UCSD-AML1 (cell line): ENCODE results near the gene C1orf35.
"Not testable (repeated sequence)": the region's sequence is repeated elsewhere in the genome, so short reads cannot be mapped to it uniquely, and the experiment has no call there.

ENCODE experiments used
- DNase-seq: peaks from one replicate; lab custom pipeline; 2025; ENCODE audit not compliant: unreplicated experiment; lab: John Stamatoyannopoulos, UW

C1orf35 gene

DNA sequence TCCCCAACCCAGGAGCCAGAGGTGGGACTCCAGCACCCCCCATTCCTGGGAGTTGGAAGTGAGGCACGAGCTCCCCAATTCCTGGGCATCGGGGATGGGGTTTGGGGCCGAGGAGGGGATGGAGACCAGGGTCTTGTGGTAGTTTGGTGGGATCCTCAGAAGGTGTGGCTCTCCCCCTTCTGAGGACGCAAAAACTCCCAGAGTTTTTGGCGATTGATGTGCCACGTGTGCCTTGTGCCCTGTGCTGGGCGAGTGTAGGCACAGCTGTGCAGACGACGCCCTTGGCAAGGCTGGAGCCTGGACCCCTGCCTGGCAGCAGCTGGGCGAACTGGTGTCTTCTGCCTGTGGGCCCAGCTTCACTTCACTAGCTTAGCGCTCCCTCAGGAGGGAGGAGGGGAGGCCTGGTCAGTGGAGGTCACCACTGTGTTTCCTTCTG, 39.6 kb upstream of the C1orf35 start:
- DNase-seq: no peak

DNA sequence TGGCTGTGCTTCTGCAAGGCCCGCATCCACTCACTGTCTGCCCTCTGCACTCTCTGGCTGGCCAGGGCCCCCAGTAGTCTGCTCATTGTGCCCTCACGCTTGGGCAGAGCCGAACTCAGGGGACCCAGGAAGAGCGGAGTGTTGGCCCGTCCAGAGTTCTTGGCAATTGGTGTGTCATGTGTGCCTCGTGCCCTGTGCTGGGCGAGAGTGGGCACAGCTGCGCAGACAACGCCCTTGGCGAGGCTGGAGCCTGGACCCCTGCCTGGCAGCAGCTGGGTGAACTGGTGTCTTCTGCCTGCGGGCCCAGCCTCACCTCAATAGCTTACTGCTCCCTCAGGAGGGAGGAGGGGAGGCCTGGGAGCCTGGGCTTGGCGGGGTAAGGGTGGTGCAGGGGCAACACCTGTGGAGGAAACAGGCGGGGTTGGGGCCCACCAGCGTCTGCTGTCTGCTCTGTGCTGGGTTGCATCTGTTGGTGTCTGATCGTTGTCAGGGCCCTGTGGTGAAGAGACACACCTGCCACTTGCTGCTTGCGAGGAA, 39.1 kb upstream of the C1orf35 start:
- DNase-seq: no peak

DNA sequence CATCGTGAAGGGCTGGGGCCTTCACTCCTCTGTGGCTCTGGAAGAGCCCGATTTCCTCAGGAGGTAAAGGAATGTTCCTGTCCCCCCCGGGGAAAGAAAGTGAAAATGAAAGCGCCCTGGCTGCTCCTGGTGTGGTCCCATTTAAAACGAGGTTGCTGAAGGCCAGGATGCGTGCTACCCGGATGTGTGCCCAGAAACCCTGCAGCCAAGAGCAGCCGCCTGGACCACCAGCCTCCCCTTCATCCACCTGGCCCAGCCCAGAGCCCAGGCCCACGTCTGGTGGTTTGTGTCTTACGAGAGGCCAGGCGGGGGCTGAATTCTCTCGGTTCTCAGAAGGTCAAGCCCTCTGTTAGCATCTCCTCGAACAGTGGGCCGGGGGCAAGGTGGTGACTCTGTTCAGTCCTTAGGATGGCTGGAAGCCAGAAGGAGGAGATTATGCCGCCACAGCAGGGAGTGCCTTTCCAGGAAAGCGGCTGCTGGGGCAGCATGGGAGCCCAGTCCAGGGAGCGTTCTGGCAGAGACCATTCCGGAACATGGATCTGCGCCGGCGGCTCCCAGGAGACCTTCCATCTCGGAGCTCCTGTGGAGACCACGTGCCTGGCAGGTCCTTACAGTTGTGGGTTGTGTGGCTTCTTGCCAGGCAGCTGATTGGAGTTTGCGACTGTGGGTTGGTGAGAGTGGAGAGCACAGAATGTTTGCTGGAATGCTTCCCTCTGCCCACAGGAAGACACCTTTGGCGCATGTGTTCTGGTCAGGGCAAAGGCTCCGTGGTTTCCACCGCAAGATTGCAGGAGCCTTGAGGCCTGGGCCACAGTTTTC, 38.3 kb upstream of the C1orf35 start:
- DNase-seq: no peak

DNA sequence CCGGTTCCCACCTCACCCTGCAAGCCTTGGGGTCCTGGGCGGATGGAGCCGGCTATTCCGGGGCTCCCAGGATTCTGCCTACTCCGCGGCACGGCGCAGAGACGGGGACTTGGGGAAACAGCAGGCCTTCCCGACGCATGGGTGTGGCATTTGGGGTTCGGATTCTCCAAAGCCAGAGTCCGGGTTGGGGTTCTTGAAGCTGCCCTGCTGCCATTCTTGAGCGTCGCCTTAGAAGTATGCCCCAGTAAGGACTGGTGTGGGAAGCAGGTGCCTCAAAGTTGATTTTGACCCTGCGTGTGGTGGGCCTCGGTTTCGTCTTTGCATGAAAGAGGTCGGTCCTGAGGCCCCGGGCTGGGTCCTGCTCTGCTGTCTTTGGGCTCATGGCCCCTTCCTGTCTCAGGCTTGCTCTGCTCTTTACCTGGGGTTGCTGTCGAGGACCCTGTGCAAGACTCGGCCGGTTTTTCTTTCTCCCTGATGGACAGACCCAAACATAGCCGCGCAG, 37.6 kb upstream of the C1orf35 start:
- DNase-seq: no peak

DNA sequence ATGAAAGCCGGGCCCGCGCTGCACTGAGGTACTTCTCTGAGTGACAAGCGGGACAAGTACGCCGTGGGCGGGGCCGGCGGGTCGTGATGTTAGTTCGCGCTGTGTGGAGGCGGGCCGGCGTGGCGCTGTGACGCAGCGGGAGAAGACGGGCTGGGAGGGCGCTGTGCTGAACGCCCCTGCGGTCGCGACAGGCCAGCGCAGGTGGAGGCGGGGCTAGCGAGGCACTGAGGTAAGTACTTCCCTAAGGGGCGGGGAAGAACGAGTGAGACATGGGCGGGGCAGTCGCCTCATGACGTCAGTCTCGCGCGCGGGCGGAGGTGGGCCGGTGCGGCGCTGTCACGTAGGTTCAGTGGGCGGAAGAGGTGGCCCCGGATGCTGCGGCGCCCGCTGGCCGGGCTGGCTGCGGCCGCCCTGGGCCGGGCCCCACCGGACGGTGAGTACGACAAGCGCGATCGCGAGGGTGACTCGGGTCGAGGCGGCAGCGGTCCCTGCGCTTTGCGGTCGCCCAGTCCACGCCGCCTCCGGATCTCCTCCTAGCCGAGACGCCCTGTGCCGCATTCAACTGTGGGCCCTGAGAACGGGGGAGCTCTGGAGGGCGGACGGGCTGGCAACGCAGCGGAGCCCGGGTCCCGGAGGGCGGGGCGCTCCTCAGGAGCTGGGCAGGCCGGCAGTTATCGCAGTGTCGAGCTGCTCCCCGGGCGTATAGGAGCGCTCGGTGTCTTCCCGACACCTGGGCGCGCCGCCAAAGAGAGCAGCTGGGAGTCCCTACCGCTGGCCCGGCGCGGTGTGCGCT, 37.0 kb upstream of the C1orf35 start, which contains the start of gene GUK1:
Gene GUK1, plus strand, starts transcription at position 349 of the 793 bp plus-strand sequence. Its CDS starts 24 bp downstream, at position 373.
- DNase-seq: peak; percentile 100

DNA sequence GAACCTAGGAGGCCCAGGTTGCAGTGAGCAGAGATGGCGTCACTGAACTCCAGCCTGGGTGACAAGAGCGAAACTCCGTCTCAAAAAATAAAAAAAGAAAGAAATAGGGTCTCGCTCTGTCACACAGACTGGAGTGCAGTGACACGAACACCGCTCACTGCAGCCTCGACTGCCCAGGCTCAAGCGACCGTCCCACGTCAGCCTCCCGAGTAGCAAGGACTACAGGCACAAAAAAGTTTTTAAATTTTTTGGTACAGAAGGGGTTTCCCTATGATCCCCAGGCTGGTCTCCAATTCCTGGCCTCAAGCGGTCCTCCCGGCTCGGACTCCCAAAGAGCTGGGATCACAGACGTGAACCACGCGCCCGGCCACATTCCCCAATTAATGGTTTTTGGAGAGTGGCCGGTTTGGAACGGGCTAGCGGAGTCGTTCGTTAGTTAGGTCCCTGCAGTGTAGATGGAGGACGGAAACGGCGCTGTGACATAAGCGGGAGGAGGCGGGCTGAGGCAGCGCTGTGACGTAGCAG, 36.3 kb upstream of the C1orf35 start:
- no peak for DNase-seq

DNA sequence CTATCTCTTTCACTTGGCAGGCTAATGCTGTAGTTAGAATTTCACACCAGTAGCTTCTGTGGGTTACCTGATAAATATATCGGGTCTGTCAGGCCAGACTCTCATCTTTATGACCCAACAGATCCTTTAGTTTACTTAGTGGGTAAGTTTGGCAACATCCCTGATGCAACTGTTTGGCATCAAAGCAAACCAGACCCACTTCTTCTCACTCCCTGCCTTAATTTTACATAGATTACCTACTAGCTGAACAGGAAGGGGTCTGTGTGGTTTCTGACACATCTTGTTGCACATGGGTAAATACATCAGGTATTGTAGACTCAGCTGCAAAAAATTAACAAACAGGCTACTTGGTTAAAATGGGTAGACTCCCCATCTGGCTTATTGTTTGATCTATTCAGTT, 33.8 kb upstream of the C1orf35 start:
- DNase-seq: no peak

DNA sequence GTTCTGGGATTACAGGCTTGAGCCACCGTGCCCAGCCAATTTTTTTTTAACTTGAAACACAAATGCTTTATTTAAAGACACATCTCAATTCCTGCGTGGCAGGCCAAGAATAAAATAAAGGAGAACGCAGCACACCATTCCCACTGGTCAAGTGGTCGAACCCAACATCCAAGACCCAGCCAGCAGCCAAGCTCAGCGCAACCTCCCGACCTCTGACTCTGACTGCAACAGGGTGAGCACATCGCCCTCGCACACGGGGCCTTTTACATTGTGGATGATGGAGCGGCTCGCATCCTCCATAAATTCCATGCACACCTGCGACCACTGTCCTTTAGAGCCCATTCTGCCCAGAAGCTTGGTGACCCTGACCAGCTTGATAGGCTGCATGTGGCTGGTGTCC, 31.5 kb upstream of the C1orf35 start:
- no peak for DNase-seq

DNA sequence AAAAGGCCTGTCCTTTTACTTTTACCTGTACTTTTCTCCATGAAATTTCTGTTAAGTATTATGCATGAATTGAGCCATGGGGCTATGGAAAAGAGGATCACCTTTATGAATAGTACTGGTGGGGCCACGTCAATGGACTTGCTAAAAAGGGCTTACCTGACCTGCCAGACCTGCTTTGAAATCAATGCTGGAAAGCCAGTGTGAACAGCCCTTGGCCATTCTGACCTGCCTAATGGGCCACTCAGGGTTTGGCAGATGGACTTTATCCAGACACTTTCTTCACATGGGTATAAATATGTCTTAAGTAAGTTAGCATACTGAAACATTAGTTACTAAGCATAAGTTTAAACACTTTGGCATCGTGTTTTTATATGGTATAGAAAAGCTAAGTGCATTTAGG, 28.6 kb upstream of the C1orf35 start:
- no peak for DNase-seq

DNA sequence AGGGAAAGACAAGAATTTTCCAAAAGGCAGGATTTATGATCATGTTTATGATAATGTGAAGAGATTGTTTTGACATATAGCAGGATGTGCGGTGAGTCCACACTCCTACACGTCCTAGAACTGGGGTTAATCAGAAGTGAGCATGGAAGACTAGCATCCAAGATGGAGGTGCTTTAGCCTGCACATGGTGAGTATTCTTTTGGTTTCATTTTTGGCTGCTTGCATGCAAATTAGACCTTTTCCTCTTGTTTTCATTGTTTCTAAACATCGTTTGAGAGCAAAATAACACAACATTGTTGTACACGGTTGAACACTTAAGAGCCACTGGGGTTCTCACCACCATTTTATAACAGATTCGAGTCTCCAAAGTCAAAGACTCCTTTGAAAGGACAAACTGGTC, 22.1 kb upstream of the C1orf35 start:
- no peak for DNase-seq

DNA sequence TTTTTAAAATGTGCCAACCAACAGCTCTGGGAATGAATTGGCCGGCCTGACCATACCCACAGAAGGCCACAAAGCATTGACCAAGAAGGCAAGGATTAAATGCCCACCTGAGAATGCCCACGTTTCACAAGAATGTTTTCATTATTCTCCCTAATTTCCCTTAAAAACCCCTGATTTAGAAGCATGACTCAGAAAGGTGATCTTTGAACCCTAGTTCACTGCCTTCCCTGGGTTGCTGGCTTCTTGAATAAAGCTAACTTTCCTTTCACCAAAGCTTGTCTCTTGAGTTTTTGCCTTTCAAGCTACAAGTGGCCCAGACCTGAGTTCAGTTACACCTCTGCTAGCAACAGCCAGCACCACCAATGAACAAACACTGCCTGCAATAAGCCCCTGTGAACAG, 20.4 kb upstream of the C1orf35 start:
- DNase-seq: no peak

DNA sequence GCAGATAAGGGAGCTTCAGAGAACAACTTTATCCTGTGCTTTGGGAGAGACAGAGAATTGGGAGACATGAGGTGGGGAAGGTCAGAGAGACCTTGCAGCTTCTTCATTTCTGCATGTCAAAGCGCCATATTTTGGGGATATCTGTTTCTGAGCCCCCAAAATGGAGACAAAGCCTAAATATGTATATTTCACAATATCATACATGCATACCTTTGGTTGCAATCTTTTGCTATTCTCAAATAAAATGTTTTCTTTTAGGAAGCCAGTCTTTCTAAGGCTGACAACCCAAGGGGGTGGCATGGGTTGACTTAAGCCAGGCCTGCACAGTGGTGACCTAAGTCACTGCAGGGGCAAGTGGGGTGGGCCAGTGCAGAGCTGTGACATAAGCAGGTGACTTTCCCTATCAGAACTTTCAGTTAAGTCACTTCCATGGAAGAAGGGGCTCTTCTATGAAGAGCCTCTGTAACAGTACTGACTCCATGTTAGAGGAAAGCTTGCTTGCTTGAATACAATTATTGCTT, 19.9 kb upstream of the C1orf35 start:
- no peak for DNase-seq

DNA sequence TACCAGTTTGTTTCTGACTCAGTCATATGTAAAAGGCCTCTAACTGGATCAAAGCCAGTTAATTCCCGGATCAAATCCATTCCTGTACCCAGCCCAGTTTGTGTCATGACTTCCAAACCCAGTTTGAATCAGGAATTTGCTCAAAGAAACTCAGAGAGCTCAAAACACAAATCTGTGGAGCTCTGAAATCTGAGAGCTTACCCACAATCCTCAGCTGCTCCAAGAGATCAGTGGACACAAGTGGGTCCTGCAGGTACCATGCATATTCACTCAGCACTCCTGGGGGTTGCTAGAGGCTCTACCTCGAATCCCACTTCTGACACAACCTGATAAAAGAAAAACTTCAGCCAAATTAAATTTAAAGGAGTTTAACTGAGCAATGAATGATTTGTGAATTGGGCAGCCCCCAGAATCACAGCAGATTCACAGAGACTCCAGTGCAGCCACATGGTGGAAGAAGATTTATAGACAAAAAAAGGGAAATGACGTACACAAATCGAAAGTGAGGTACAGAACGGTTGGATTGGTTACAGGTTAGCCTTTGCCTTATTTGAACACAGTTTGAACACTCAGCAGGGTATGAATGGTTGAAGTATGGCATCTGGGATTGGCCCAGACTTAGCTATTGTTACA, 17.8 kb upstream of the C1orf35 start:
- no peak for DNase-seq

DNA sequence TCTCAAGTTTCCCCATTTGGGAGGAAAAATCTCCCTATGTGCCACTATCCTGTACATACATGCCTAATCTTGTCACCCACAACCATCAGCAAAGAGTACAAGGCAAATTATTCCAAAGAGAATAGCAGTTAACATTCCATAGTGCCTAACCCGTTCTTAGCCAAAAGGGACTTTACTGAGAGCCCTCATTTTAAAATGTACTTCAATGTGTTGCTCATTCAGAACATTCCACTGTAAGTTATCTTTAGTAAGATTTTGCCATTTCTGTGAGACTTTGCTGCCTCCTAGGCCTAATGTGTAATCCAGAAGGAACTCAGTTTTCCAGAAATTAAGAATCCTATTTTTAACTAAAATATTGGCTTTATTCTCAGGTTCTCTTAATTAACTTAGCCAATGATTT, 17.2 kb upstream of the C1orf35 start:
- DNase-seq: no peak

DNA sequence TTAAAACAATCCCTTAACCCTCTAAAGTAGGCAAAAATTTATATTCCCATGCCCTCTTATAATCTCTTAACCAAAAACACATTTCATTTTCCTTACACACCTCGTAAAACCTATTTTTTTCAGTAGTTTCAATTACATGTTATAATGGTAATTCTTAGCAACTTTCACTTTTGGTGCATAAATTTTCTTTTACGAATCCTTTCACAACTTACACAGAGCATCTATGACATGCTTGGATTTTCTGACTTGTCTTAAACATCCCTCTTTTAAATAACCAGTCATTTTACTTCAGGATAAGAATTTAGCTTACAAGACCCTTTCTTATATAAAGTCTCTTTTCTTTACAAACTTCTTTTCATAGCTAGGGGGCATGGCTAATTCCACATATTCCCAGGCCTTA, 14.9 kb upstream of the C1orf35 start:
- DNase-seq: no peak

DNA sequence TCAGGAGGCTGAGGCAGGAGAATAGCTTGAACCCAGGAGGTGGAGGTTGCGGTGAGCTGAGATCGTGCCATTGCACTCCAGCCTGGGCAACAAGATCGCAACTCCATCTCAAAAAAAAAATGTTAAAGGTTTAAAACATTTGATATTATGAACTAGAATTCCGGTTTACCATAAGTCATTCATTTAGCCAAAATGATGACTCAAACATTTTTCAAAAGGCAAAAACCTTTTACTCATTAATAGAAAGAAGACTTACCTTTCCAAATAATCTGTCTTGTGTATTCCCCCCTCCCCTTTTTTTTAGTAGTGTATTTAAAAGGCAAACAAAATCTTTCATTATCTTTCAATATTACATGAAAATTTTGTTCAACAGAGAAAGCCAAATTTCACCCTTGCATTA, 14.2 kb upstream of the C1orf35 start:
- no peak for DNase-seq

DNA sequence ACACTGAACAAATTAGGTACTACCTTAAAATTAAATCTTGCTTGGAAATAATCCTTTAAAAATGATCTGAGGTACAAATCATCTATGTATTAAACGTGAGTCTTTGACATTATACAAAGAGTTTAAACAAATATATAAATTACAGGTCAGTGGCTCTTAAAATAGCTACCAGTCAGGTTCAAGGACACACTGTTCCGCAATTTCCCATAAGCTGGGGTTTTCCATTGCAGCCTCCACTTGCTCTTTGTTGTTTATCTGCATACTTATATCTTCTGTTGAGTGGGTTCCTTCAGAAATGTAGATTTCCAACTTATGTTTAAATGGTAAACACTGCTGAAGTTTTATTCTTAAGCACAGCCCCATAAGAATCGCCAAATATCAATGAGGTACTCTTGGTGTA, 11.7 kb upstream of the C1orf35 start:
- DNase-seq: no peak

DNA sequence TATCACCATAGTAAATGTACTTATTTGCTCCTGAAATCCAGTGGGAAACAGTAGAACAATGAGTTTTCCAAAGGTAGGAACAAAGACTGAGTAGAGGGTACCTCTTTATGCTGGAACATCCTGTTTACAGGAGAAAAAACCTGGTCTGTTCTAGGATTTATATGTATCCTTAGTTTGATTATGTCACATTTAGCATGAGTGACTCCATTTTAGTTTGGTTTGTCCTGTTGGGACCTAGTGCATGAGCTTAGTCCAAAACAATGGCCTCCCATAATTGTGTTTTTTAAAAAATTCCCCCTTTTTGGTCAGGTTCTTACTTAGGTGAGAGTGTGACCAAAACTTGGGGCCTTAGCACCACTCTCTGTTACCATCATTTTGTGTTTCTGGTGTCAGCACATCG, 9.5 kb upstream of the C1orf35 start:
- no peak for DNase-seq

DNA sequence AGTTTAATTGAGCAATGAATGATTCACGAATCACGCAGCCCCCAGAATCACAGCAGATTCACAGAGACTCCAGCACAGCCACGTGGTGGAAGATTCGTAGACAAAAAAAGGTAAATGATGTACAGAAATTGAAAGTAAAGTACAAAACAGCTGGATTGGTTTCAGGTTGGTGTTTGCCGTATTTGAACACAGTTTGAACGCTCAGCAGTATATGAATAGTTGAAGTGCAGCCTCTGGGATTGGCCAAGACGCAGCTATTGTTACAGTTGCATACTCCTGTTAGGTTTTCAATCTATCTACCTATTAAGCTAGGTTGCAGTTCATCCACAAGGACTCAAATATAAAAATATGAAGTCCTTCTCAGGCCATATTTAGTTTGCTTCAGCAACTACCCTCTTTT, 9.0 kb upstream of the C1orf35 start:
- no peak for DNase-seq

DNA sequence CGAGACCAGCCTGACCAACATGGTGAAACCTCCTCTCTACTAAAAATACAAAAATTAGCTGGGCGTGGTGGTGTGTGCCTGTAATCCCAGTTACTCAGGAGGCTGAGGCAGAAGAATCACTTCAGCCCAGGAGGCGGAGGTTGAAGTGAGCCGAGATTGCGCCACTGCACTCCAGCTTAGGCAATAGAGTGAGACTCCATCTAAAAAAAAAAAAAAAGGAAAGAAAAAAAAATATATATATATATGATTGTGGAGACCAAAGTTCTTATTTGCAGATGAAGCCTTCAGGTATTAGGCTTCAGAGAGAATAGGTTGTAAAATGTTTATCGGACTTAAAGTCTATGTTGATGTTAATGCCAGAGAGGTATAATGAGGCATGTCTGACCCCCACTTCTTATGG, 8.2 kb upstream of the C1orf35 start:
- not testable (repeated sequence) for DNase-seq

DNA sequence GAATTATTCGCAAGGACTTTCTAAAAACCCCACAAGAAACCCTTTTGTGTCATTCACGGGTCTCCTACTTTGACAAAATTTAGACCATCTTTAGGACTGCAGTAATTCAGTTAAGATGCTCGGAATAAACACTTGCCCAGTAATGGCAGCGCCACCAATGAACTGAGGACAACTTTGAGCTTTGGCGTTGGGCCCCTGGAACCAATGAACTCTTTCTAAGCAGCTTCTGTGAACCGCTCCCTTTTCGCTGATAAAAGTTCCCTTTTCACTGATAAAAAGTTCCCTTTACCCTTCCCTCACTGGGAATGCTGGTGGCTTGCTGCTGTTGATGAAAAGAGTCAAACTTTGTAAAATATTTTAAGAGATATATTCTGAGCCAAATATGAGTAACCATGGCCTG, 7.4 kb upstream of the C1orf35 start:
- no peak for DNase-seq
